ENCODE results near the gene ASXL2. TPM values are rescaled to one million over a fixed set of nuclear protein-coding genes. Genes with fewer than 3 reads are reported as not detected.

Gene ASXL2
- total and polyA plus RNA-seq, 7 donors: 2.3 to 19.4 (median 17.5) TPM

- DNase-seq (no peak), ATAC-seq (no peak)
- intact Hi-C loops (cut with DNase I): no loop called here
- Histone ChIP-seq H3K36me3 (ENCODE audit: insufficient read depth in 1 of 2, low read depth in 1 of 2) (peaks cover 0 to 5% of the 10 kb centered on the region in 2 donors), H3K27ac (no peak overlapping the region), H3K9me3 (no peaks in the 10 kb centered on the region), H3K4me3 (no peak overlapping the region), H3K27me3 (ENCODE audit: insufficient read depth in 3 of 3, low read length in 2 of 3) (no peaks in the 10 kb centered on the region), H3K4me1 (peaks cover 19% of the 10 kb centered on the region)
- 67 to 81% (median 81%) methylated on average over 5 of the region's 5 CpGs for WGBS, 3 donors
- TF ChIP-seq CTCF (IDR thresholded peaks at IDR 0.05): no peak
These were observed 10.8 kb downstream of the ASXL2 start for GRCh38 chr2:25867396-25868003.

- DNase-seq (no peak), ATAC-seq (no peak)
- no peak overlapping the region for H3K4me3 ChIP-seq
- H3K27me3 ChIP-seq (ENCODE audit: insufficient read depth in 3 of 3, low read length in 2 of 3): no peaks in the 10 kb centered on the region
- H3K9me3 ChIP-seq: no peaks in the 10 kb centered on the region
- 71 to 82% (median 73%) methylated on average over 9 of the region's 9 CpGs for WGBS, 3 donors
- no peak for TF ChIP-seq CTCF (IDR thresholded peaks at IDR 0.05)
- intact Hi-C loops (cut with DNase I): no loop called here
- H3K36me3 ChIP-seq (ENCODE audit: insufficient read depth in 1 of 2, low read depth in 1 of 2): no peaks in the 10 kb centered on the region
- peaks cover 55% of the 10 kb centered on the region for H3K4me1 ChIP-seq
- no peak overlapping the region for H3K27ac ChIP-seq
These were observed 21.9 kb downstream of the ASXL2 start for GRCh38 chr2:25856377-25856776.

- TF ChIP-seq CTCF (IDR thresholded peaks at IDR 0.05): no peak
- intact Hi-C loops (cut with DNase I): no loop called here
- Histone ChIP-seq H3K4me1 (peaks cover 54% of the 10 kb centered on the region), H3K27me3 (ENCODE audit: insufficient read depth in 3 of 3, low read length in 2 of 3) (no peaks in the 10 kb centered on the region), H3K36me3 (ENCODE audit: insufficient read depth in 1 of 2, low read depth in 1 of 2) (no peaks in the 10 kb centered on the region), H3K27ac (peak overlapping the region; percentile 64), H3K4me3 (no peak overlapping the region), H3K9me3 (no peaks in the 10 kb centered on the region)
- DNase-seq (no peak), ATAC-seq (peak; percentile 20 to 61 (median 54))
- WGBS, 3 donors: 38 to 57% (median 42%) methylated on average over 3 of the region's 3 CpGs
These were observed 23.2 kb downstream of the ASXL2 start for GRCh38 chr2:25855065-25855464.

GRCh38 chr2:25854613-25855012 is 23.7 kb downstream of the ASXL2 start:
- H3K4me1 ChIP-seq: peaks cover 51% of the 10 kb centered on the region

More at GRCh38 chr2:25854613-25855012, 23.7 kb downstream of the ASXL2 start:
- no peak for TF ChIP-seq CTCF (IDR thresholded peaks at IDR 0.05)
- Histone ChIP-seq H3K36me3 (ENCODE audit: insufficient read depth in 1 of 2, low read depth in 1 of 2) (no peaks in the 10 kb centered on the region), H3K9me3 (no peaks in the 10 kb centered on the region), H3K4me3 (no peak overlapping the region), H3K27ac (peak overlapping the region; percentile 64), H3K27me3 (ENCODE audit: insufficient read depth in 3 of 3, low read length in 2 of 3) (no peaks in the 10 kb centered on the region)
- WGBS, 3 donors: 33 to 46% (median 41%) methylated on average over 2 of the region's 2 CpGs
- intact Hi-C loops (cut with DNase I): loop anchor here in 1 of 2 donors (5.0 kb wide), 1 partner anchor 98 kb away; no protein-coding TSS in a partner anchor
- no peak for DNase-seq
- ATAC-seq: peak; percentile 42 to 76 (median 67)

Measured in psoas muscle (tissue), 8 donors.